Measurements from ENCODE around the gene CTDSP2.

The CTDSP2 gene

DNA sequence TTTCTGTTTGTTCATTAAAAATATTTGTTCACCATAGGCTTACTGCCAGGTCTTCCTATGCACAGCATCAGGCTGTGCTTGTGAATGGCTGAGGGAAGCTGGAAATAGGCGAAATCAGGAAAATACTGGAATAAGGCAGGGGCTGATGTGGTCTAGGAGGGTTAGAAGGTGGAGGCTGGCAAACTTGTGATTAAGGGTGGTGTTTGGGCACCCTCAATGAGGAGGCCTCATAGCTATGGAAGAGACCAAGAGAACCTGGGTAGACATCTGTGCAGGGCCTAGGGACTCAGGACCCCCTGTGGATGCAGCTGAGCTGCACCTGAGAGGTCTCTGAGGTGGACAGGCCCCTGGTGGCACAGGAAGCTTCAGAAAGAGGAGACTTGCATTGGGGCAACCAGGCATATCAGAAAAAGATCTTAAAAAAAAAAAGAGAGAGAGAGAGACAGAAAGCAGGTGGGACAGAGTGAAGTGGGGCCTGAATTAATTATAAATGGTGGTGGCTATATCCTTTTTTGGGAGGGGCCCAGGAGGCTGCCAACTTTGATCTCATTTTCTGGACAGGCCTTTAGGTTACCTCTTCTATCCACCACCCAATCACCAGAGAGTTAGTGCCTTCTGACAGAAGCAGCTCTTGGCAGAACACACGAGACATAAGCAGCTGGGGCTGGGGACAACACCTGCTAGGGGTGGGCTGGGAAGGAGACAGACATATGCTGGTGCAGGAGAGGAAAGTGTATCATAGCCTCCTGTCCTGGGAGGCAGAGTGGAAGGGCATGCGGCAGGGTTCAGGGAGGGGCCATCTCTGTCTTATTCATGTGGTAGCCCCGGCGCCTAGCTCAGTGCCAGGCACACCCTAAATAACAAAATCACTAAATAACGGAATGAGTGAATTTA, 48.1 kb upstream of the CTDSP2 start:
- Histone ChIP-seq H2AFZ (ENCODE audit: low read depth, low read length) (no peak overlapping the region), H3K4me2 (ENCODE audit: low read length) (no peak overlapping the region), H4K20me1 (ENCODE audit: insufficient read depth, low read length) (no peaks in the 10 kb centered on the region), H3K9me3 (ENCODE audit: insufficient read depth, low read length) (no peaks in the 10 kb centered on the region), H3K9ac (ENCODE audit: low read length) (no peak overlapping the region), H3K4me3 (ENCODE audit: low read length) (no peak overlapping the region), H3K79me2 (ENCODE audit: low read length) (no peaks in the 10 kb centered on the region), H3K27ac (ENCODE audit: low read length) (no peak overlapping the region), H3K27me3 (ENCODE audit: low read depth, low read length) (no peaks in the 10 kb centered on the region), H3K36me3 (replicated peaks; ENCODE audit: low read depth, low read length) (no peaks in the 10 kb centered on the region), H3K4me1 (ENCODE audit: low read length) (peaks cover 52% of the 10 kb centered on the region)
- TF ChIP-seq, protein P1, sequence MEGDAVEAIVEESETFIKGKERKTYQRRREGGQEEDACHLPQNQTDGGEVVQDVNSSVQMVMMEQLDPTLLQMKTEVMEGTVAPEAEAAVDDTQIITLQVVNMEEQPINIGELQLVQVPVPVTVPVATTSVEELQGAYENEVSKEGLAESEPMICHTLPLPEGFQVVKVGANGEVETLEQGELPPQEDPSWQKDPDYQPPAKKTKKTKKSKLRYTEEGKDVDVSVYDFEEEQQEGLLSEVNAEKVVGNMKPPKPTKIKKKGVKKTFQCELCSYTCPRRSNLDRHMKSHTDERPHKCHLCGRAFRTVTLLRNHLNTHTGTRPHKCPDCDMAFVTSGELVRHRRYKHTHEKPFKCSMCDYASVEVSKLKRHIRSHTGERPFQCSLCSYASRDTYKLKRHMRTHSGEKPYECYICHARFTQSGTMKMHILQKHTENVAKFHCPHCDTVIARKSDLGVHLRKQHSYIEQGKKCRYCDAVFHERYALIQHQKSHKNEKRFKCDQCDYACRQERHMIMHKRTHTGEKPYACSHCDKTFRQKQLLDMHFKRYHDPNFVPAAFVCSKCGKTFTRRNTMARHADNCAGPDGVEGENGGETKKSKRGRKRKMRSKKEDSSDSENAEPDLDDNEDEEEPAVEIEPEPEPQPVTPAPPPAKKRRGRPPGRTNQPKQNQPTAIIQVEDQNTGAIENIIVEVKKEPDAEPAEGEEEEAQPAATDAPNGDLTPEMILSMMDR (IDR thresholded peaks at IDR 0.05; ENCODE audit: low read depth, low read length), result no peak
- TF ChIP-seq EZH2phosphoT487 (IDR thresholded peaks at IDR 0.05; ENCODE audit: low read depth), result no peak

DNA sequence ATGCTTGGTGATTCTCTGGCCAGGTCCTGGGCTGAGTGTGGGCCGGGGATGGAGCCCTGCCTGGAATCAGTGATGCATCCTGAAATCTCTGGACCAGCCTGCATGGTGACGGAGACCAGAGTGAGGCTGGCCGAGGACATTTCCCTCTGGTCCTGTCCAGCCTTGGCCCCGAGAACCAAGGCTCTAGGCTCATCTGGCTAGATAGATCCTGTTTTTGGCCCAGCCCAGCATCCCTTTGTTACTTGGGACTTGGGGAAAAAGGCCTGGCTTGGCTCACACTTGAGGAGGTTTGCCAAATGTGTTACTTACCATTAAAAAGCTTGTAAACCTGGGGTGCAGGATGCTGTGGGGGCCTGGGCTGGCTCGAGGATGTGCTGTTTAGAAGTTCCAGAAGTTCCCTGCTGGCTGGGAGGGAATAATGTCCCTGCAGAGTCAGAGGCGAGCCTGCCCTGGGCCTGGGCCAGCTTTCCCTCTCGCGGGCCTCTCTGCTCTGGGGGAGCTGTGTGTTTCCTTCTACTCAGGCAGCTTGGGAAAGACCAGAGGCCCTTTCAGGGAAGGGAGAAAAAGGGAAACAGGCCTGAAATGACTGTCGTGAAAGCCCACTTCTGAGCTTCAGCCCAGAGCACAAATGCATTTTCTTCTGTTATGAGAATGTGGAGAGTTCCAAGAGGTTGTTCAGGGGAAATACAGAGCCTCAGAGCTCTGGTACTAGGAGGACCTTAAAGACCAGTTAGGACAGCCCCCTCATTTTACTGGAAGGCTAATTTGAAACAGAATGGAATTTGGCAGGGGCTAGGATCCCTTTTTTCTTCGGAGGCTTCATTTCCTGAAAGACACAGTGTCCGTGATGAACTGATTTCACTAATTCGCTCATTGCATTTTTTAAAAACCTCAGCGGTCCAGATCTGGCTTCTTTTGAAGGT, 47.2 kb upstream of the CTDSP2 start:
- no peak overlapping the region for H3K9ac ChIP-seq (ENCODE audit: low read length)
- H3K9me3 ChIP-seq (ENCODE audit: insufficient read depth, low read length), result no peaks in the 10 kb centered on the region
- no peak overlapping the region for H3K27ac ChIP-seq (ENCODE audit: low read length)
- no peaks in the 10 kb centered on the region for H3K79me2 ChIP-seq (ENCODE audit: low read length)
- no peak overlapping the region for H3K4me3 ChIP-seq (ENCODE audit: low read length)
- no peak overlapping the region for H3K4me2 ChIP-seq (ENCODE audit: low read length)
- H4K20me1 ChIP-seq (ENCODE audit: insufficient read depth, low read length), result no peaks in the 10 kb centered on the region
- H3K4me1 ChIP-seq (ENCODE audit: low read length), result peaks cover 44% of the 10 kb centered on the region
- TF ChIP-seq EZH2phosphoT487 (IDR thresholded peaks at IDR 0.05; ENCODE audit: low read depth), result no peak
- TF ChIP-seq, protein P1 (IDR thresholded peaks at IDR 0.05; ENCODE audit: low read depth, low read length), result no peak
- no peaks in the 10 kb centered on the region for H3K36me3 ChIP-seq (replicated peaks; ENCODE audit: low read depth, low read length)
- H3K27me3 ChIP-seq (ENCODE audit: low read depth, low read length), result no peaks in the 10 kb centered on the region
- 0 out of 2 replicates have a peak overlapping the region, but pooled peaks have one; percentile 15 for H2AFZ ChIP-seq (ENCODE audit: low read depth, low read length)

DNA sequence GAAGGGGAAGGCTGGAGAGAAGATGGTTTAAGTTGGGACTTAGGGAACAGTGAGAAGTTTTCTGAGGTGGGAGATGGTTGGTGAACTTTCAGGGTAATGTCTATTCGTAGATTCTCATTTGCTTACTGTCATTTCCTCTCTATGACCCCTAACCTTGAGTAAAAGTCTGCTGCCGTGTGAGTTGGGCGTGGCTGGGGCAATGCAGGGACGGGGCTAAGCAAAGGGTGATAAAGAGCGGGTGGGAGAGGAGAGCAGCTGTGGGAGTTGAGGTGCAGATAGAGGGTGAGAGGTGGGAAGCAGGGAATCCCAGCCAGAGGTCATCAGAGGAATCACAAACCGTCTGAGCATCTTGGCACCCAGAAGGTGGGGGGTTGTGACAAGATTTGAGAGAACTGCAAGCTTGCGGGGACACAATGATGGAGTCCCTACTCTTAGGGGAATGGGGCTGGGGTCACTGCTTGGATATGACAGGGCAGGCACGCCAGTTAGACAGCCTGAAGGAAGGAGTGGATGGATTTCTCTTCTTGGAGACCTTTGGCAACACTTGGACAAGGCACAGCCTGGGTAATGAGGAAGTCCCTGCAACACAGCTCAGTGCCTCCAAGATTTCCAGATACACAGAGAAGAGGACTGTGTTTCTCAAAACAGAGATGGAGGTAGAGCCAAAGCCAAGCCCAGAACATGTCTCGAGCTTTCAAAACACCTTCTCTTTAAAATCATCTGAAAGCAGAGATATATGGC, 45.9 kb upstream of the CTDSP2 start:
- Histone ChIP-seq H3K9me3 (ENCODE audit: insufficient read depth, low read length) (no peaks in the 10 kb centered on the region), H3K79me2 (ENCODE audit: low read length) (no peaks in the 10 kb centered on the region), H3K4me2 (ENCODE audit: low read length) (no peak overlapping the region), H3K36me3 (replicated peaks; ENCODE audit: low read depth, low read length) (no peaks in the 10 kb centered on the region), H2AFZ (ENCODE audit: low read depth, low read length) (no peak overlapping the region), H3K4me3 (ENCODE audit: low read length) (no peak overlapping the region), H3K27ac (ENCODE audit: low read length) (no peak overlapping the region), H3K27me3 (ENCODE audit: low read depth, low read length) (no peaks in the 10 kb centered on the region), H3K4me1 (ENCODE audit: low read length) (peaks cover 38% of the 10 kb centered on the region), H4K20me1 (ENCODE audit: insufficient read depth, low read length) (no peaks in the 10 kb centered on the region), H3K9ac (ENCODE audit: low read length) (no peak overlapping the region)
- TF ChIP-seq, protein P1 (IDR thresholded peaks at IDR 0.05; ENCODE audit: low read depth, low read length), result no peak
- TF ChIP-seq EZH2phosphoT487 (IDR thresholded peaks at IDR 0.05; ENCODE audit: low read depth), result no peak
